GM10266 (cell line): ENCODE data around the gene PRM3.

Experiments used
- DNase-seq: peaks from one replicate; pipeline ENCODE4 v3.0.0; 2012; ENCODE audit errors: extremely low spot score
- TF ChIP-seq, protein P1 (sequence below): IDR thresholded peaks from 2 replicates; pipeline ENCODE4 v1.5.1; 2012; ENCODE audit warnings: mild to moderate bottlenecking, low read depth; ENCODE audit not compliant: control insufficient read depth, insufficient read depth; ENCODE audit errors: missing control alignments

PRM3 gene

DNA sequence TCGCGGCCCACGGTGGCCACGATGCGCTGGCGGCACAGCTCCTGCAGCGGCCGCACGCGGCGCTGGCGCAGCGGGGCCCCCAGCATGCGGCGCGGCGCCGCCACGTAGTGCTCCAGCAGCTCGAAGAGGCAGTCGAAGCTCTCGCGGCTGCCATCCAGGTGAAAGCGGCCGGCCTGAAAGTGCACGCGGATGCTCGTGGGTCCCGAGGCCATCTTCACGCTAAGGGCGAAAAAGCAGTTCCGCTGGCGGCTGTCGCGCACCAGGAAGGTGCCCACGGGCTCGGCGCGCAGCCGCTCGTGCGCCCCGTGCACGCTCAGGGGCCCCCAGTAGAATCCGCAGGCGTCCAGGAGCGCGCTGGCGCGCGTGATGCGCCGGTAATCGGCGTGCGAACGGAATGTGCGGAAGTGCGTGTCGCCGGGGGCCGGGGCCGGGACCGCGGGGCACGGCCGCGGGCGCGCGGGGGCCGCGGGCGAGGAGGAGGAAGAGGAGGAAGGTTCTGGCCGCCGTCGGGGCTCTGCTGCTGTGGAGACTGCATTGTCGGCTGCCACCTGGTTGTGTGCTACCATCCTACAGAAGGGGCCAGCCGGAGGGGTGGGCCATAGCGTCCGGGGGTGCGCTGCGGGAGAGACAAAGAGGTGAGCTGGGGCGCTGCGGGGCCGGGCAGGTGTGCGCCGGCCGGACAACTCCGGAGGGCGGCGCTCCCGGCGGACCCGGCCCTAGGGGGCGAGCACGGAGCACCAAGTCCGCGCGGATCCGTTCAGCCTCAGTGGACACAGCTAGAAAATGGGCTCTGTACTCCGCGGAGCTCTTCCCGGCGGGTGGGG is 18.3 kb downstream of the PRM3 start:
- DNase-seq = peak; percentile 70
- TF ChIP-seq, protein P1, sequence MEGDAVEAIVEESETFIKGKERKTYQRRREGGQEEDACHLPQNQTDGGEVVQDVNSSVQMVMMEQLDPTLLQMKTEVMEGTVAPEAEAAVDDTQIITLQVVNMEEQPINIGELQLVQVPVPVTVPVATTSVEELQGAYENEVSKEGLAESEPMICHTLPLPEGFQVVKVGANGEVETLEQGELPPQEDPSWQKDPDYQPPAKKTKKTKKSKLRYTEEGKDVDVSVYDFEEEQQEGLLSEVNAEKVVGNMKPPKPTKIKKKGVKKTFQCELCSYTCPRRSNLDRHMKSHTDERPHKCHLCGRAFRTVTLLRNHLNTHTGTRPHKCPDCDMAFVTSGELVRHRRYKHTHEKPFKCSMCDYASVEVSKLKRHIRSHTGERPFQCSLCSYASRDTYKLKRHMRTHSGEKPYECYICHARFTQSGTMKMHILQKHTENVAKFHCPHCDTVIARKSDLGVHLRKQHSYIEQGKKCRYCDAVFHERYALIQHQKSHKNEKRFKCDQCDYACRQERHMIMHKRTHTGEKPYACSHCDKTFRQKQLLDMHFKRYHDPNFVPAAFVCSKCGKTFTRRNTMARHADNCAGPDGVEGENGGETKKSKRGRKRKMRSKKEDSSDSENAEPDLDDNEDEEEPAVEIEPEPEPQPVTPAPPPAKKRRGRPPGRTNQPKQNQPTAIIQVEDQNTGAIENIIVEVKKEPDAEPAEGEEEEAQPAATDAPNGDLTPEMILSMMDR = peak; percentile 40

DNA sequence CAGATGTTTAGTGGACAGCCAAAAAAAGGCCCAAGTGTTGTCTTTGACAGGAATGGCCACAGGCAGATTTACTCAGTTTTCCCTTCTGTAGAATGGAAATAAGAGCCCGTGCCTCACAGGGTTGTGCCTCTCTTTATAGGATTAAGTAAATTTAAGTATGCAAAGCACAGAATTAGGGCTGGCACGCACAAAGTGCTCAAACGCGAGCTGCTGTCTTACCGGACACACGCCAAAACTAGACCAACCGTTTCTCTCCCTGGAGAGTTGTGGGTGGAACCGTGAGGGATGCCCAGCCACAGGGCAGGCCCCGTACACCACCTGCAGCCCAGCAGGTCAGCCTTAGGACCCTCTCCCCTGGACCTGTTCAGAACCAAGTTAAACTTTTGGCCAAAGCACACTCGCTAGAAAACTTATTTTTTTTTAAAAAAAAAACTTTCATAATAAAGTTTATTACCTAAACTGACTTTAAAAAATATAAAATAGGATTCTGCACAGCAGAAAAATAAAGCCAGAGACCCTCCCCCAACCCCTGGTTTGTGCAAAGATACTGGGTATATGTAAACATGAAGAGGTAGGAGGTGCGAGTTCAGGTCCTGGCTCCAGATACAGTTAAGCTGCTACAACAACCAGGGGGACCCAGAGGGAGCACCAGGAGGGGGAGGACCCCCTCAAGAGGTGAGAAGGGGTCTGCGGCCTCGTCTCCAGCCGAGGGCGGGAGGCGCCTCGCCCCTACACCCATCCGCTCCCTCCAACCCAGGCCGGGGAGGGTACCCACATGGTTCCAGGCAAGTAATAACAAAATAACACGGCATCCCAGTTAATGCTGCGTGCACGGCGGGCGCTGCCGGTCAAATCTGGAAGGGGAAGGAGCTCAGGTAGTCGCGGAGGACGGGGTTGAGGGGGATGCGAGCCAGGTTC is 19.2 kb downstream of the PRM3 start:
- TF ChIP-seq, protein P1 = no peak
- DNase-seq = peak; percentile 60

DNA sequence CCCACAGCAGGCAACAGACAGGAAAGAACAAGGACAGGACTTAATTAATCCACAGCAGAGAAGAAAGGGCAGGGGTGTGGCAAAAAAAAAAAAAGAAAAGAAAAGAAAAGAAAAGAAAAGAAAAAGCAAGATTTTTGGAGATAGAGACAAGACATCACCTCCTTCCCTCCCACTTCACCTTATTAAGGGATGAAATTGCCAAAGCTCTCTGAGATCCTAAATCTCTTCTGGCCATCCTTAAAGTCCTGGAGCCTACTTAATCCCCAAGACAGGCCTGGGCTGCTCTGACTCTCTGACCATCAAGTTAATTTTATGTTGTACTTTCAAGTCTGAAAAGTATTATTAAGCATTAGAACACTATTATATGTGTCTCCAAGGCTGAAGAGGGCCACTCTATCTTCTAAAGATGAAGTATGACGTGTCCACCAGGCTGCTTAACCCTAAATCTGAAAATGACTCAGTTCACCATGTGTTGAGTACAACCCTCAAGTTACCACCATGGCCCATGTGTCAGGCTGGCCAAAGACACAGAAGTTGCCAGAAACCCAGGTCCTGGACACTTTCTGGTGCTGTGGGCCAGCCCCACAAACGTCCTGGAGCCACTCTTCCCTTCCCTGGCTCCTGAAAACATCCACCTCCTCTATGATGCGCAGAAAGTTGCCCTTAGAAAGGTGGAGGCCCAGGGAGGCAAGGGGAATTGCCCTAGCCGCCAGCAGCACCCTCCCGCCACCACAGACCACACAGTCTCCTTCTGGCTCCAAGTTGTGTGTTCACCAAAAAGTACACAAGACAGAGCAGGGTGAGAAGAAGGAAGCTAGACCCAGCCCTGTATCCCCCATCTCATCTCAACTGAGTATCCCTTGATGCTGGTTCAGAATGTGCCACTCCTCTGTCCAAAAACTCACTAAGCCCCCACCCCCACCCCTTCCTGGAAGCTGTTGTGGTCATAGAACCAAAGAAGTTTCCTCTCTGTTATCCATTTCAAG is 20.1 kb downstream of the PRM3 start:
- DNase-seq = peak; percentile 61
- TF ChIP-seq, protein P1 = no peak

DNA sequence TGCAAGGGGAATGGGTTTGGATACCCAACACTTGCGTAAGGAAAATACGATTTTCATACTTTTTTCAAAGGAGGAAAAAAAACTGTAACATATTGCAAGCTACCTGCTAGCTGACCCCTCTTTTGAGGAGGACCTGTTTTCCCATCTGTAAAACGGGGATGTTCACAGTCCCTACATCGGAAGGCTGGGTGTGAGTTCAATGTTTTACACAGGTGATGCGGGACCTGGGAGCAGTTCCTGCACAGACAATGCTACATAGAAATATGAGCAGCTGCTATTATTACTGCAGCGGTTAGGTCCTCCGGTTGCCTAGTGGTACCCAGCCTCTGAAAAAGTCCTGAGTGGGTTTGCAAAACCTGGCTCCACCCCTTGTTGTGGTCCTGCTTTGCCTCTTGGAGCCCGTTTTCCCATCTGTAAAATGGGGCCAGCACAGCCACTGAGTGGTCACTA is 20.9 kb downstream of the PRM3 start:
- TF ChIP-seq, protein P1 = no peak
- DNase-seq = no peak

DNA sequence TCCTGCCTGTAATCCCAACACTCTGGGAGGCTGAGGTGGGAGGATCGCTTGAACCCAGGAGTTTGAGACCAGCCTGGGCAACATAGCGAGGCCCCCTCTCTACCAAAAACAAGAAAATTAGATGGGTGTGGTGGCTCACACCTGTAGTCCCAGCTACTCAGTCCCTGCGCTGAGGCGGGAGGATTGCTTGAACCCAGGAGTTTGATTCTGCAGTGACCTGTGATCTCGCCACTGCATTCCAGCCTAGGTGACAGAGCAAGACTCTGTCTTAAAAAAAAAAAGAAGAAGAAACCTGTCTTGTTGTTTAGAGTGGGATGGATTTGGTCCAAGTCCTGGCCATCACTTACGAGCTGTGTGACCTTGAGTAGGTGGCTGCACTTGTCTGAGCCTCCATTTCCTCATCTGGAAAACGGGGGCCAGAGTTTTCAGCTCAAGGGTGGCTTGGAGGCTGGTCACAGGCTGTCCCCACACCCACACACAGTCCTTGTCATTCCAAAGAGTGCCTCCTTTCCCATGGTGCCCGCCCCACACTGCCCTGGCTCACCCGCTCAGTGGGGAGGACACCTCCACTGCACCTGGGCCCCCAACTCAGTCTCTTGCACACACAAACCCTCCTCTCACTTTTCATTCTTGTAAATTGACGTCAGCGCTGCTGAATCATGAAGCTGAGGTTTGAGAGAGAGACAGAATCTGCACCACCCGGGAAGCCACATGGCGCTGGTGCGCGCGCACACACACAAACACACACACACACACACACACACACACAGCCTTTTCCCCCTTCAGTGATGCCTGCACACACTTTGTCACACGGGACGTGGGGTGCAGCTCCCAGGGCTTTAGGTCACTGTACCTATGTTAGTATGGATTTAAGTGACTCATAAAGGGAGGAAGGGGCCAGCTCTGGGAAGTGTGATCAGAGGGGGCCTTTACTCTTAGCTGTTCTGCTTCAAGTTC is 21.6 kb downstream of the PRM3 start:
- TF ChIP-seq, protein P1 = no peak
- DNase-seq = peak; percentile 72
